ENCODE data around the gene SEMA4A. TPM values are rescaled to one million over a fixed set of nuclear protein-coding genes. Genes with fewer than 3 reads are reported as not detected.
A peak's percentile ranks its signal among the peaks of the same experiment; 100 is the strongest.
"Not testable (repeated sequence)": the region's sequence is repeated elsewhere in the genome, so short reads cannot be mapped to it uniquely, and the experiment has no call there.

Gene SEMA4A
- total RNA-seq, 2 donors from 2014 or later = 22.9 to 44.9 TPM

DNA sequence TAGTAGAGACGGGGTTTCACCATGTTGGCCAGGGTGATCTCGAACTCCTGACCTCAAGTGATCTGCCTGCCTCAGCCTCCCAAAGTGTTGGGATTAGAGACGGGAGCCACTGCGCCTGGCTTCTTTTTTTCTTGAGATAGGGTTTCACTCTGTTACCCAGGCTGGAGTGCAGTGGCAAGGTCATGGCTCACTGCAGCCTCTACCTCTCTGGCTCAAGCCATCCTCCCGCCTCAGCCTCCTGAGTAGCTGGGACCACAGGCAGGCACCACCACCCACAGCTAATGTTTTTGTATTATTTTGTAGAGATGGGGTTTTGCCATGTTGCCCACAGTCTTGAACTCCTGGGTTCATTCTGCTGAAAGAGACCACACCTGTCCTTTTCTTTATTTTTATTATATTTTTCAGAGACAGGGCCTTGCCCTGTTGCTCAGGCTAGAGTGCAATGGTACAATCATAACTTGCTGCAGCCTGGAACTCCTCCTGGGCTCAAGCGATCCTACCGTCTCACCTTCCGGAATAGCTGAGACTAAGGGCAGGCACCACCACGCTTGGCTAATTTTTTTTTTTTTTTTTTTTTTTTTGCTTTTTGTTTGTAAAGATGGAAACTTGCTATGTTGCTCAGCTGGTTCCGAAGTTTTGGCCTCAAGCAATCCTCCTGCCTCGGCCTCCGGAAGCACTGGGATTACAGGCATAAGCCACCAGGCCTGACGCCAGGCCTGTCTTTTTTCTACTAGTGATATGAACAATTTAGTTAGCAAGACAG lies 35.8 kb upstream of the SEMA4A start:
- Histone ChIP-seq H3K9me3 (no peaks in the 10 kb centered on the region), H3K27me3 (replicated peaks; ENCODE audit: insufficient read depth) (no peaks in the 10 kb centered on the region), H3K36me3 (no peaks in the 10 kb centered on the region), H3K27ac (peak overlapping the region; percentile 79 to 92), H3K4me3 (peak overlapping the region; percentile 1 to 18), H3K4me1 (replicated peaks) (peaks cover 51% of the 10 kb centered on the region)
- intact Hi-C loops (cut with DNase I) = no loop called here
- DNase-seq (ENCODE audit: low spot score) = no peak
- TF ChIP-seq POLR2A (IDR thresholded peaks at IDR 0.05) (no peak), POLR2AphosphoS5 (IDR thresholded peaks at IDR 0.05) (no peak)
- TF ChIP-seq, protein P1, sequence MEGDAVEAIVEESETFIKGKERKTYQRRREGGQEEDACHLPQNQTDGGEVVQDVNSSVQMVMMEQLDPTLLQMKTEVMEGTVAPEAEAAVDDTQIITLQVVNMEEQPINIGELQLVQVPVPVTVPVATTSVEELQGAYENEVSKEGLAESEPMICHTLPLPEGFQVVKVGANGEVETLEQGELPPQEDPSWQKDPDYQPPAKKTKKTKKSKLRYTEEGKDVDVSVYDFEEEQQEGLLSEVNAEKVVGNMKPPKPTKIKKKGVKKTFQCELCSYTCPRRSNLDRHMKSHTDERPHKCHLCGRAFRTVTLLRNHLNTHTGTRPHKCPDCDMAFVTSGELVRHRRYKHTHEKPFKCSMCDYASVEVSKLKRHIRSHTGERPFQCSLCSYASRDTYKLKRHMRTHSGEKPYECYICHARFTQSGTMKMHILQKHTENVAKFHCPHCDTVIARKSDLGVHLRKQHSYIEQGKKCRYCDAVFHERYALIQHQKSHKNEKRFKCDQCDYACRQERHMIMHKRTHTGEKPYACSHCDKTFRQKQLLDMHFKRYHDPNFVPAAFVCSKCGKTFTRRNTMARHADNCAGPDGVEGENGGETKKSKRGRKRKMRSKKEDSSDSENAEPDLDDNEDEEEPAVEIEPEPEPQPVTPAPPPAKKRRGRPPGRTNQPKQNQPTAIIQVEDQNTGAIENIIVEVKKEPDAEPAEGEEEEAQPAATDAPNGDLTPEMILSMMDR (IDR thresholded peaks at IDR 0.05) = no peak
- 42% methylated on average over 13 of the region's 13 CpGs for WGBS

DNA sequence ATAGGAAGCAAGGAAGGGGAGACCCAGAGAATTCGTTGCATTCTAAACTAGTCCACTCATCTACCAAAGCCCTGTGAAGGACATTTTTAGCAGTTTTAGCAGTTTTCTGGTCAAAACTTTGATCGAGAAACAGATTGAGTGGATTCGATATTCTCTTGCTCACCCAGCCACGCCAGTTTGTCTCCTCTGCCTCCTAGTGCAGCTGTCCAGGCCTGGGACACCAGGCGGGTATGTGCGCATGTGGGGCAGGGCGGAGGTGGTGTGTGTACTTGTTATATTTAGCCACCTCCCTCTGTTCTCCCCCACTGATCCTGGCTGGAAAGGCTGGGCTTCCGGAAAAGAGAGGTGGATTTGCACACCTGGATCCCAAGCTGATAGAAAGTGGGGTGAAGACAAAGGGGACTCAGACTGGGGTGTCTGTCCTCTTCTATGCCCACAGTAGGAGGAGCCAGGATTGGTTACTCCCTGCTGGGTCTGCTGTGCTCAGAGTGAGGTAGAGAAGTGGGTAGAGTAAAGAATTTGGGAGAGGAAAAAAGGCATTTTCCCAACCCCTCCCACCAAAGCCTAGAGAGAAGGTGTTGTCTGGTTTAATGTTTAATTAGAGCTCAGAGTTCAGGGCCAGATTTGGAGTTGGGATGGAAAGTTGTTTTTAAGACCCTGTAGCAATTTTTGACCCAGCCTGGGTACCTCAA lies 35.1 kb upstream of the SEMA4A start:
- Histone ChIP-seq H3K36me3 (no peaks in the 10 kb centered on the region), H3K4me1 (replicated peaks) (peaks cover 56% of the 10 kb centered on the region), H3K4me3 (peak overlapping the region; percentile 1 to 18), H3K9me3 (no peaks in the 10 kb centered on the region), H3K27ac (peak overlapping the region; percentile 79 to 92), H3K27me3 (replicated peaks; ENCODE audit: insufficient read depth) (no peaks in the 10 kb centered on the region)
- TF ChIP-seq POLR2AphosphoS5 (IDR thresholded peaks at IDR 0.05) = peak; percentile 92
- TF ChIP-seq, protein P1 (IDR thresholded peaks at IDR 0.05) = no peak
- TF ChIP-seq POLR2A (IDR thresholded peaks at IDR 0.05) = peak; percentile 65
- intact Hi-C loops (cut with DNase I) = no loop called here
- peak; percentile 86 for DNase-seq (ENCODE audit: low spot score)
- WGBS = 21% methylated on average over 8 of the region's 8 CpGs

DNA sequence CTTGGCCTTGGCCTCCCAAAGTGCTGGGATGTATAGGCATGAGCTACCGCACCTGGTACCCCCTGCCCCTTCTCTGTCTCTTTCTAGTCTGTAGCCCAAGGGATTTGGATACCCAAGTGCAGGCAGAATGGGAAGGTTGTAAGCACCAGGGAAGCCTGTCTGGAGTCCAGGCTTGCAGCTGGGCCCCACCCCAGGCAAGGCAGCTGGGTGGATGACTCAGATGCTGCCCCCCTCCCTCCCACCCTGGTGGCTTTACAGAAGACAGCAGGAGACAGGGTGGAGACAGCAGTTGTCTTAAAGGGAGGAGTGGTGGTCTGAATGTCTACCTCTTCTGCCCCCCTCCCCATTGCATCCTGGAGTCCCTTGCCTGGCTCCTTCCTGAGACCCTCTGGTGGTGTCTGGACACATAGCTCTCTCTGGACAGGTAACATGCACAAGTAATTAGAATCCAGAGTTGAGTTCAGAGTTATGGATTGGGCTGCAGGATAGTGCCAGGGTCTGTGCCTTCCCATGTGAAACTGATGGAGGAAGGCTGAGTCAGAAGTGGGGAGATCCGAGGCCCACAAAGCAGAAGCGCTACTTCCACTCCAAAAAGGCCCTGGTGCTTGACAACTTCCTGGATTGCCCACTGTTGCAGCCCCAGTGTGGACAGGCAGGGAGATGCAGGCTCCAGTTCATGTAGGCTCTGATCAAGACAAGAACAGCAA lies 33.7 kb upstream of the SEMA4A start:
- H3K9me3 ChIP-seq = no peaks in the 10 kb centered on the region
- H3K4me1 ChIP-seq (replicated peaks) = peaks cover 67% of the 10 kb centered on the region
- TF ChIP-seq POLR2A (IDR thresholded peaks at IDR 0.05) (no peak), POLR2AphosphoS5 (IDR thresholded peaks at IDR 0.05) (no peak)
- TF ChIP-seq, protein P1 (IDR thresholded peaks at IDR 0.05) = no peak
- no peaks in the 10 kb centered on the region for H3K27me3 ChIP-seq (replicated peaks; ENCODE audit: insufficient read depth)
- intact Hi-C loops (cut with DNase I) = no loop called here
- H3K27ac ChIP-seq = peak overlapping the region; percentile 79 to 92
- no peak overlapping the region for H3K4me3 ChIP-seq
- WGBS = 50% methylated on average over 3 of the region's 3 CpGs
- DNase-seq (ENCODE audit: low spot score) = no peak
- H3K36me3 ChIP-seq = no peaks in the 10 kb centered on the region

DNA sequence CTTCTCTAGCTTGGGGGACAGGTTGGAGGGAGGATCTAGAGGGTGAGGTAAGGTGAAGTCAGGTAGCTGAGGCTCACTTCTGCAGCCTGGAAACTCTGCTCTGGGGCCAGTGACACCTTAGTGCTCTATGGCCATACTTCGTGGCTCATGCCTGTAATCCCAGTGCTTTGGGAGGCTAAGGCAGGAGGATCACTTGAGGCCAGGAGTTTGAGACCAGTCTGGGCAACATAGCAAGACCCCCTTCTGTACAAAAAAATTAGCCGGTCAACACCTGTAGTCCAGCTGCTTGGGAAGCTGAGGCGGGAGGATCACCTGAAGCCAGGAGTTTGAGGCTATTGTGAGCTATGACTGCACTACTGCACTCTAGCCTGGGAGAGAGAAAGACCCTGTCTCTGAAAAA lies 33.1 kb upstream of the SEMA4A start:
- no peak for DNase-seq (ENCODE audit: low spot score)
- TF ChIP-seq POLR2AphosphoS5 (IDR thresholded peaks at IDR 0.05) (no peak), POLR2A (IDR thresholded peaks at IDR 0.05) (no peak)
- TF ChIP-seq, protein P1 (IDR thresholded peaks at IDR 0.05) = no peak
- intact Hi-C loops (cut with DNase I) = no loop called here
- Histone ChIP-seq H3K36me3 (no peaks in the 10 kb centered on the region), H3K4me3 (no peak overlapping the region), H3K9me3 (no peaks in the 10 kb centered on the region), H3K4me1 (replicated peaks) (peaks cover 74% of the 10 kb centered on the region), H3K27ac (peak overlapping the region; percentile 79 to 92), H3K27me3 (replicated peaks; ENCODE audit: insufficient read depth) (no peaks in the 10 kb centered on the region)
- 73% methylated on average over 3 of the region's 3 CpGs for WGBS

DNA sequence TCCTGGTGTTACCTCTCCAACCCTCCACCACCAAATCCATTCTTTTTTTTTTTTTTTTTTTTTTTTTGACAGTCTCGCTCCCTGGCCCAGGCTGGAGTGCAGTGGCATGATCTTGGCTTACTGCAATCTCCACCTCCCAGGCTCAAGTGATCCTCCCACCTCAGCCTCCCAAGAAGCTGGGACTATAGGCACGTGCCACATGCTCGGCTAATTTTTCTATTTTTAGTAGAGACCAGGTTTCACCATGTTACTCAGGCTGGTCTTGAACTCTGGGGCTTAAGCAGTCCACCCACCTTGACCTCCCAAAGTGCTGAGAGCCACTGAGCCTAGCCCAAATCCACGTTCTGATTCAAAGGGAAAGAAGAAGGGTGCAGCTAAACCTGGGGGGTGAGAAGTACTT lies 32.4 kb upstream of the SEMA4A start:
- H3K9me3 ChIP-seq; H3K36me3 ChIP-seq; H3K27me3 ChIP-seq (replicated peaks; ENCODE audit: insufficient read depth); H3K4me3 ChIP-seq; intact Hi-C loops (cut with DNase I); DNase-seq (ENCODE audit: low spot score): not testable (repeated sequence)
- Histone ChIP-seq H3K27ac (peak overlapping the region; percentile 93 to 94), H3K4me1 (replicated peaks) (peaks cover 81% of the 10 kb centered on the region)
- 41% methylated on average over 4 of the region's 4 CpGs for WGBS
